ENCODE data around the gene NBPF12. TPM values are rescaled to one million over a fixed set of nuclear protein-coding genes. Genes with fewer than 3 reads are reported as not detected.
A peak's percentile ranks its signal among the peaks of the same experiment; 100 is the strongest.
"Not testable (repeated sequence)": the region's sequence is repeated elsewhere in the genome, so short reads cannot be mapped to it uniquely, and the experiment has no call there.

The NBPF12 gene
- total RNA-seq, 1 donor: 9.8 TPM

DNA sequence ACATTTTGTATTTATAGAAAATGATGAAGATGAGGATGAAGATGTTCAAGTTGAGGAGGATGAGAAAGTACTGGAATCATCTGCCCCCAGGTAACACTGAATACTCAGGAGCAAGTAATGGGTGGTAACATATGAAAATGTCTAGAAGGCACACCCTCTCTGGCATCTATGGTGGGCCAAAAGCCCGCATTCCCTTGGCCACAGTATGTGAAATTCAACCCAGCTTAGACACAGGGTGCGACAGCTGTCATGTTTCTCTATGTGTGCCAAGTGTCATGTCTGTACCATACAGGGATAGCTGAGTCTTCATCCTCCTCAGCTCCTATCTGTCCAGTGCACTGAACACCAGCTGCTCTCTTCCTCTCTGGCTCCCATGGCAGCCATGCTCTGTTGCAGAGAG is 26.2 kb downstream of the NBPF12 start:
- H3K36me3 ChIP-seq (ENCODE audit: insufficient read depth, low read length); H3K27me3 ChIP-seq (ENCODE audit: insufficient read depth, low read length); H3K27ac ChIP-seq (ENCODE audit: low read depth, low read length); H3K4me2 ChIP-seq (ENCODE audit: insufficient read depth, low read length); H3K4me3 ChIP-seq (ENCODE audit: insufficient read depth, low read length); H3K79me2 ChIP-seq (ENCODE audit: insufficient read depth, low read length); H4K20me1 ChIP-seq (ENCODE audit: insufficient read depth, low read length); H2AFZ ChIP-seq (ENCODE audit: low read length); H3K4me1 ChIP-seq (ENCODE audit: insufficient read depth, low read length); DNase-seq (ENCODE audit: insufficient read length, low spot score, missing footprints); H3K9me3 ChIP-seq (ENCODE audit: low read depth, low read length): not testable (repeated sequence)

DNA sequence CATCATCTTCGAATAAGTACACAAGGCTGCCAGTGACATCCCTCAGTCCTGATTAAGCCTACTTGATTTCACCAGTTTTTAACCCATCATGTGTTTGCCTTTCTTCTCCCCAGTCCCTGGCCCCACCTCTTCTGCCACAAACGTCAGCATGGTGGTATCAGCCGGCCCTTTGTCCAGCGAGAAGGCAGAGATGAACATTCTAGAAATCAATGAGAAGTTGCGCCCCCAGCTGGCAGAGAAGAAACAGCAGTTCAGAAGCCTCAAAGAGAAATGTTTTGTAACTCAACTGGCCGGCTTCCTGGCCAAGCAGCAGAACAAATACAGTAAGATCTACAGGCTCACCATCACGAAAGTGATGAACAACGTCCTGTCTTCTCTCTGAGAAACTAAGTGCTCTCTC is 28.2 kb downstream of the NBPF12 start:
- TF ChIP-seq CTCF (IDR thresholded peaks at IDR 0.05; ENCODE audit: extremely low read depth, low read depth, low read length): peak; percentile 38
- not testable (repeated sequence) for H3K4me2 ChIP-seq (ENCODE audit: insufficient read depth, low read length); H3K36me3 ChIP-seq (ENCODE audit: insufficient read depth, low read length); DNase-seq (ENCODE audit: insufficient read length, low spot score, missing footprints); H3K79me2 ChIP-seq (ENCODE audit: insufficient read depth, low read length); H2AFZ ChIP-seq (ENCODE audit: low read length); H3K9me3 ChIP-seq (ENCODE audit: low read depth, low read length); H3K4me1 ChIP-seq (ENCODE audit: insufficient read depth, low read length); H4K20me1 ChIP-seq (ENCODE audit: insufficient read depth, low read length); H3K27me3 ChIP-seq (ENCODE audit: insufficient read depth, low read length); H3K4me3 ChIP-seq (ENCODE audit: insufficient read depth, low read length); H3K27ac ChIP-seq (ENCODE audit: low read depth, low read length)

- not testable (repeated sequence) for H2AFZ ChIP-seq (ENCODE audit: low read length); H3K4me3 ChIP-seq (ENCODE audit: insufficient read depth, low read length); H3K4me1 ChIP-seq (ENCODE audit: insufficient read depth, low read length); H3K4me2 ChIP-seq (ENCODE audit: insufficient read depth, low read length); H3K27me3 ChIP-seq (ENCODE audit: insufficient read depth, low read length); H4K20me1 ChIP-seq (ENCODE audit: insufficient read depth, low read length); H3K79me2 ChIP-seq (ENCODE audit: insufficient read depth, low read length); H3K36me3 ChIP-seq (ENCODE audit: insufficient read depth, low read length); H3K9me3 ChIP-seq (ENCODE audit: low read depth, low read length); H3K27ac ChIP-seq (ENCODE audit: low read depth, low read length); DNase-seq (ENCODE audit: insufficient read length, low spot score, missing footprints)
Measured at GRCh38 chr1:146970656-146971055, 32.5 kb downstream of the NBPF12 start.

- not testable (repeated sequence) for H3K27me3 ChIP-seq (ENCODE audit: insufficient read depth, low read length); H3K36me3 ChIP-seq (ENCODE audit: insufficient read depth, low read length); H2AFZ ChIP-seq (ENCODE audit: low read length); H3K9me3 ChIP-seq (ENCODE audit: low read depth, low read length); H3K27ac ChIP-seq (ENCODE audit: low read depth, low read length); DNase-seq (ENCODE audit: insufficient read length, low spot score, missing footprints); H3K4me2 ChIP-seq (ENCODE audit: insufficient read depth, low read length); H3K4me3 ChIP-seq (ENCODE audit: insufficient read depth, low read length); H3K4me1 ChIP-seq (ENCODE audit: insufficient read depth, low read length); H3K79me2 ChIP-seq (ENCODE audit: insufficient read depth, low read length); H4K20me1 ChIP-seq (ENCODE audit: insufficient read depth, low read length)
- peak; percentile 26 for TF ChIP-seq CTCF (IDR thresholded peaks at IDR 0.05; ENCODE audit: extremely low read depth, low read depth, low read length)
Measured at GRCh38 chr1:146972681-146973080, 34.6 kb downstream of the NBPF12 start.

GRCh38 chr1:146985855-146986254 is 47.7 kb downstream of the NBPF12 start:
- not testable (repeated sequence) for H2AFZ ChIP-seq (ENCODE audit: low read length); H3K4me1 ChIP-seq (ENCODE audit: insufficient read depth, low read length); H3K36me3 ChIP-seq (ENCODE audit: insufficient read depth, low read length); H3K4me2 ChIP-seq (ENCODE audit: insufficient read depth, low read length); DNase-seq (ENCODE audit: insufficient read length, low spot score, missing footprints); H3K27me3 ChIP-seq (ENCODE audit: insufficient read depth, low read length); H3K27ac ChIP-seq (ENCODE audit: low read depth, low read length); H3K79me2 ChIP-seq (ENCODE audit: insufficient read depth, low read length); H4K20me1 ChIP-seq (ENCODE audit: insufficient read depth, low read length); H3K4me3 ChIP-seq (ENCODE audit: insufficient read depth, low read length); H3K9me3 ChIP-seq (ENCODE audit: low read depth, low read length)

DNA sequence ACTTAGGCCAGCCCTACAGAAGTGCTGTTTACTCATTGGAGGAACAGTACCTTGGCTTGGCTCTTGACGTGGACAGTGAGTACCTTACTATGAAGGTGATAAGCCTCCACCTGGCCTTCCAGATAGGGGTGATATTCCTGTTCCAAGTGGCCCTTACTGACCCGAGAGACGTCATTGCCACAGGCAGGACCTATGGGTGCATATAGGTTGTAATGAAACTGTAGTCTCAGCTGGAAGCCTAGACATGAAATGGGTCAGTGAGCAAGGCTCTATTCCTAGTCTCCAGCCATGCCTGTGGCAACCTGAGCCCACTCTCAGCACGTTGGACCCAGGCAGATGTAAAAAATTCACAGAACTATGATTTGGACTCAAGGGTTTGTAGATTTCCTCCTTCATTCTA is 48.3 kb downstream of the NBPF12 start:
- not testable (repeated sequence) for H3K36me3 ChIP-seq (ENCODE audit: insufficient read depth, low read length); H2AFZ ChIP-seq (ENCODE audit: low read length); H4K20me1 ChIP-seq (ENCODE audit: insufficient read depth, low read length); H3K4me2 ChIP-seq (ENCODE audit: insufficient read depth, low read length); H3K79me2 ChIP-seq (ENCODE audit: insufficient read depth, low read length); H3K4me3 ChIP-seq (ENCODE audit: insufficient read depth, low read length); H3K9me3 ChIP-seq (ENCODE audit: low read depth, low read length); DNase-seq (ENCODE audit: insufficient read length, low spot score, missing footprints); H3K27ac ChIP-seq (ENCODE audit: low read depth, low read length); H3K4me1 ChIP-seq (ENCODE audit: insufficient read depth, low read length); H3K27me3 ChIP-seq (ENCODE audit: insufficient read depth, low read length)

- not testable (repeated sequence) for H3K27me3 ChIP-seq (ENCODE audit: insufficient read depth, low read length); H3K27ac ChIP-seq (ENCODE audit: low read depth, low read length); H3K4me3 ChIP-seq (ENCODE audit: insufficient read depth, low read length); H3K36me3 ChIP-seq (ENCODE audit: insufficient read depth, low read length); H3K79me2 ChIP-seq (ENCODE audit: insufficient read depth, low read length); H4K20me1 ChIP-seq (ENCODE audit: insufficient read depth, low read length); H3K9me3 ChIP-seq (ENCODE audit: low read depth, low read length); DNase-seq (ENCODE audit: insufficient read length, low spot score, missing footprints); H3K4me2 ChIP-seq (ENCODE audit: insufficient read depth, low read length); H2AFZ ChIP-seq (ENCODE audit: low read length); H3K4me1 ChIP-seq (ENCODE audit: insufficient read depth, low read length)
Measured at GRCh38 chr1:146987502-146987901, 49.4 kb downstream of the NBPF12 start.

DNA sequence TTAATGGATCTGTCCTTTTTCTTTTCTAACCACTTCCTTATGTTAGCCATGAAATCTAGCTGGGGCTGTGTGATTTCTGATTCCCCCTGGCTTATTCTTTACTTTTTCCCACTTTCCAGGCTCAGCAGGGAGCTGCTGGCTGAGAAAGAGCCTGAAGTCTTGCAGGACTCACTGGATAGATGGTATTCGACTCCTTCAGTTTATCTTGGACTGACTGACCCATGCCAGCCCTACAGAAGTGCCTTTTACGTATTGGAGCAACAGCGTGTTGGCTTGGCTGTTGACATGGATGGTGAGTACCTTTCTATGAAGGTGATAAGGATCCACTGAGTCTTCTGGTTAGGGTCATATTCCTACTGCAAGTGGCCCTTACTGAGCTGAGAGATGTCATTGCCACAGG is 51.3 kb downstream of the NBPF12 start:
- not testable (repeated sequence) for H4K20me1 ChIP-seq (ENCODE audit: insufficient read depth, low read length); H3K9me3 ChIP-seq (ENCODE audit: low read depth, low read length); H3K4me2 ChIP-seq (ENCODE audit: insufficient read depth, low read length); DNase-seq (ENCODE audit: insufficient read length, low spot score, missing footprints); H2AFZ ChIP-seq (ENCODE audit: low read length); H3K36me3 ChIP-seq (ENCODE audit: insufficient read depth, low read length); H3K79me2 ChIP-seq (ENCODE audit: insufficient read depth, low read length); H3K4me1 ChIP-seq (ENCODE audit: insufficient read depth, low read length); H3K27ac ChIP-seq (ENCODE audit: low read depth, low read length); H3K27me3 ChIP-seq (ENCODE audit: insufficient read depth, low read length); H3K4me3 ChIP-seq (ENCODE audit: insufficient read depth, low read length)
